ENCODE measurements around the gene GRID1.

DNA sequence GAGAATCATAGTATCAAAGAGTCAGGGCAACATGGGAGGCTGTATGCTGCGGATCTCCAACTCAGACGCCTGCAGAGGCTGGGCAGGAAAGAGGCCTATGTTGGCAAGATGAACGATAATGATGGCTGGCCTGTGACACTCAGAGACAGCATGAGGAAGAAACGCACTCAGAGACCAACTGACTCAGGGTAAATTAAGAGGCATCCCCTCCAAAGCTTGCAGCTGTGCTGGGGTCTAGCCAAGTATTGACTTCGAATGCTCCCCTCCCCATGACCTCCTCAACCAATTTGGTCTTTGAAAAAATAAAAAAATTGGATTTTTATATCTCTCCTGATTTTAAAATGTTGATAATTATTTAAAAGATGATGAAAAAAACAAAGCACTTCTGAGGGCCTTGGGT is 718.9 kb downstream of the GRID1 start:
- TF ChIP-seq, protein P1, sequence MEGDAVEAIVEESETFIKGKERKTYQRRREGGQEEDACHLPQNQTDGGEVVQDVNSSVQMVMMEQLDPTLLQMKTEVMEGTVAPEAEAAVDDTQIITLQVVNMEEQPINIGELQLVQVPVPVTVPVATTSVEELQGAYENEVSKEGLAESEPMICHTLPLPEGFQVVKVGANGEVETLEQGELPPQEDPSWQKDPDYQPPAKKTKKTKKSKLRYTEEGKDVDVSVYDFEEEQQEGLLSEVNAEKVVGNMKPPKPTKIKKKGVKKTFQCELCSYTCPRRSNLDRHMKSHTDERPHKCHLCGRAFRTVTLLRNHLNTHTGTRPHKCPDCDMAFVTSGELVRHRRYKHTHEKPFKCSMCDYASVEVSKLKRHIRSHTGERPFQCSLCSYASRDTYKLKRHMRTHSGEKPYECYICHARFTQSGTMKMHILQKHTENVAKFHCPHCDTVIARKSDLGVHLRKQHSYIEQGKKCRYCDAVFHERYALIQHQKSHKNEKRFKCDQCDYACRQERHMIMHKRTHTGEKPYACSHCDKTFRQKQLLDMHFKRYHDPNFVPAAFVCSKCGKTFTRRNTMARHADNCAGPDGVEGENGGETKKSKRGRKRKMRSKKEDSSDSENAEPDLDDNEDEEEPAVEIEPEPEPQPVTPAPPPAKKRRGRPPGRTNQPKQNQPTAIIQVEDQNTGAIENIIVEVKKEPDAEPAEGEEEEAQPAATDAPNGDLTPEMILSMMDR (IDR thresholded peaks at IDR 0.05) = no peak
- TF ChIP-seq POLR2A (IDR thresholded peaks at IDR 0.05) (no peak), POLR2AphosphoS5 (IDR thresholded peaks at IDR 0.05; ENCODE audit: insufficient read depth in 1 of 2, low read depth in 1 of 2) (no peak)
